Dermis blood vessel endothelial cell (primary cell): ENCODE results near the gene LARP1. TPM values are rescaled to one million over a fixed set of nuclear protein-coding genes. Genes with fewer than 3 reads are reported as not detected.
A peak's percentile ranks its signal among the peaks of the same experiment; 100 is the strongest.
"Not testable (repeated sequence)": the region's sequence is repeated elsewhere in the genome, so short reads cannot be mapped to it uniquely, and the experiment has no call there.

Experiments used
- DNase-seq: peaks from one replicate; pipeline ENCODE4 v3.0.0; 2010
- total RNA-seq: library from RNA; depleted of rRNA; stranded (reverse); fragments of >200 nt; gene quantifications from 2 replicates; pipeline ENCODE4 v1.2.3, GENCODE V29; 2014

LARP1 gene
- total RNA-seq: 43.7 and 82.4 TPM in 2 replicates

DNA sequence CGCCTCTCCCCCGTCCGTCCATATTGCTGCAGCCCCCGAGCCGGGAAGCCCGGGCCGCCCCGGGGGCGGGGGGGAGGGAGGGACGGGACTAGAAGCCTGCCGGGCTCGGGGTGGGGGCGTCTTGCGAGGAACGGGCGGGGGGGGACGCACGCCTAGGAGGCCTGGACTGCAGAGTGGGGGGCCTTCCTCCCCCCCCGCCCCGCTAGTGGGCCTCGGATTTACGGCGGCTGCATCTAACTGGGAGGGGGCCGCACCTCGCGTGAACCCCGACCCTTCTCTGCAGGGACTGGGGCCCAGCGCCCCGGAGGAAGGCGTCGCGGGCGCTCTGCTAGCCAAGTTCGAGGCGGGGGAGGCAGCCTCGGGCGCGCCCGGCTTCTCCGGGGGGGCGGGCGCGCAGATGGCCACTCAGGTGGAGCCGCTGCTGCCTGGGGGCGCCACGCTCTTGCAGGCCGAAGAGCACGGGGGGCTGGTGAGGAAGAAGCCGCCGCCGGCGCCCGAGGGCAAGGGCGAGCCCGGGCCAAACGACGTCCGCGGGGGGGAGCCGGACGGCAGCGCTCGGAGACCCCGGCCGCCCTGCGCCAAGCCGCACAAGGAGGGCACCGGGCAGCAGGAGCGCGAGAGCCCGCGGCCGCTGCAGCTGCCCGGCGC, at the start of gene LARP1:
TSS of gene LARP1 (plus strand) at position 17 of the 648 bp plus-strand sequence. CDS start at position 398, 381 bp downstream.
- peak; percentile 58 for DNase-seq

DNA sequence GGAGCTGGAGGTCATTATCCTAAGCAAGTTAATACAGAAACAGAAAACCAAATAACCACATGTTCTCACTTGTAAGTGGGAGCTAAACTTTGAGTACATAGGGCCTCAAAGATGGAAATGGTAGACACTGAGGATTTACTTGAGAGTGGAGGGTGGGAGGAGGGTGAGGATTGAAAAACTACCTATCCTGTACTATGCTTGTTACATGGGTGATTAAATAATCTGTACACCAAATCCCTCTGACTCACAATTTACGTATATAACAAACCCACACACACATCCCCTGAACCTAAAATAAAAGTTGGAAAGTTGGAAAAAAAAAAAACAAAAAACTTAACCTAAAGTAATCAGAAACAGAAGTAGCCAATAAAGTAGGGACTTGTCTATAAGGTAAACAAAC, 48.8 kb upstream of the LARP1 start:
- DNase-seq: no peak

DNA sequence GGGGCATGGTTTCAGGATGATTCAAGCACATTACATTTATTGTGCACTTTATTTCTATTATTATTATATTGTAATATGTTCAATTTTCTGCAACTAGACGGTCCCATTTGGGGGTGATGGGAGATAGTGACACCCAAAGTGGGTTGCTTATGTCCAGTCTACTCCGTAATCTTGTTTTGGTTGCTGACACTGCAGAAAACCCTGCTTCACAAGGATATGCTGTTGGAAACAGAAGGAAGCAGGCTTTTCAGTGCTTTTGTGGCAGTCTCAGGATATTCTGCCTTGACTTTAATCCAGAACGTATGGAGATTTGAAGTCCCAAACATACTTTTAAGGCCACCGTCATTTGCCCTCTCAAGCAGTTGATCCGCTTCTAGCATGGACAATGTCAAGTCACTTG, 47.5 kb upstream of the LARP1 start:
- no peak for DNase-seq

DNA sequence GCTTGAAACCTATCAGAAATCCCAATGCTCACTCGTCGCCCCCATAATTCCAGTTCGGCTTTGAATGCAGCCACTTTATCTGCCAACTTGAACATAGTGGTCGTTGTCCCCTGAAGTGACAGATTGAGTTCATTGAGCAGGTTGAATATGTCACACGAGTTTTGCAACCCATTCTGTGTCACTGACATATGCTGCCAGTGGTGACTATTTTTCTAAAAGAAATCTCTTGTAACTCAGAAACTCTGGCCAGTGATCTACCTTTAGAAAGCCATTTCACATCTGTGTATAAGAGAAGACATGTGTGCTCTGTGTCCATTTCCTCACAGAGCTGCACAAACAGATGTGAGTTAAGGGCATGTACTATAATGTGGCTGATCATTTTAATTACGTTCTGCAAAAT, 47.0 kb upstream of the LARP1 start:
- no peak for DNase-seq

DNA sequence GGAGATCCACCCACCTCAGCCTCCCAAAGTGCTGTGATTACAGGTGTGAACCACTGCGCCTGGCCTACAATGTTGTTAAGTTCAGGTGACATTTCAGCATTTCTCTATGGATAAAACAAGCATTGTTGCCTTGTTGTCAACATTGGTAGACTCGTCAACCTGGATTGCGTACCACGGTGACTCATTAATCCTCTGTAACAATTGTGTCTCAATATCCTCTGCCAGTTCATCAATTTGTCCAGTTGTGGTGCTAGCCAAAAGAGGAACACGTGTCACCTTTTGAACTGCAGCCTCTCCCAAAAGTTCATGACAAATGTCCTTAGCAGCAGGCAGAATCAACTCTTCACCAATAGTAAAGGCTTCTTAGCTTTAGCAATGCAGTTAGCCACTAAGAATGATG, 46.3 kb upstream of the LARP1 start:
- no peak for DNase-seq

DNA sequence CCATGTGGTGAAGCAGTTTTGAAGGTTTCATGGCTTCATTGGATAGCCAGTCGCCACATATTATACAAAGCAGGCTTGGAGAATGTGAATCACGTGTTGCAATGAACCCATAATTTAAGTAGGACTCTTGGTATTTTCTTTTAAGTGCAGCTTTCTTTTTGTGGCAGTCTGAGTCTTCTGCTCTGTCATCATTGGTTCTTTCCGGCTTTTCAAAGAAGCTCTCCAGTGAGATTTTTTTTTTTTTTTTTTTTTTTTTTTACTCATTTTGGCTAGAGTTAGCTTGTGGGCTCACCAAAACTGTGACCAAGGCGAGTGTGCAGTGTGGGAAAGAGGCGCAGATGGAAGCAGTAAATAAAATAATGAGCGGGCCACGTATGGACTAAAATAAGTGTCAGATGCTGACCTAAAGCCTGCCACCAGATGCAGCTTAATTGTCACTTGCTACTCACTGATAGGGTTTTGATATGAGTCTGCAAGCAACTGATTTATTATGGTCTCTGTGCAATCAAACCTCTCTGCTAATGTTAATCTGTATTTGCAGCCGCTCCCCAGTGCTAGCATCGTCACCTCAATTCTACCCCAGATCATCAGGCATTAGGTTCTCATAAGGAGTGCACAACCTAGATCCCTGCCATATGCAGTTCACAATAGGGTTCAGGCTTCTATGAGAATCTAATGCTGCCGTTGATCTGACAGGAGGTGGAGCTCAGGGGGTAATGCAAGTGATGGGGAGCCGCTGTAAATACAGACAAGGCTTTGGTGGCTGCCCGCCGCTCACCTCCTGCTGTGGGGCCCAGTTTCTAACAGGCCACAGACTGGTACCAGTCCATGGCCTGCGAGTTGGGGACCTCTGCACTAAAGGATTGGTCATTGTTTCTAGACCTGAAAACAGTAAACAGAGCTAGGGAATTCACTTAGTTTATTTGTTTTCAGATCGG, 45.5 kb upstream of the LARP1 start:
- DNase-seq: no peak

DNA sequence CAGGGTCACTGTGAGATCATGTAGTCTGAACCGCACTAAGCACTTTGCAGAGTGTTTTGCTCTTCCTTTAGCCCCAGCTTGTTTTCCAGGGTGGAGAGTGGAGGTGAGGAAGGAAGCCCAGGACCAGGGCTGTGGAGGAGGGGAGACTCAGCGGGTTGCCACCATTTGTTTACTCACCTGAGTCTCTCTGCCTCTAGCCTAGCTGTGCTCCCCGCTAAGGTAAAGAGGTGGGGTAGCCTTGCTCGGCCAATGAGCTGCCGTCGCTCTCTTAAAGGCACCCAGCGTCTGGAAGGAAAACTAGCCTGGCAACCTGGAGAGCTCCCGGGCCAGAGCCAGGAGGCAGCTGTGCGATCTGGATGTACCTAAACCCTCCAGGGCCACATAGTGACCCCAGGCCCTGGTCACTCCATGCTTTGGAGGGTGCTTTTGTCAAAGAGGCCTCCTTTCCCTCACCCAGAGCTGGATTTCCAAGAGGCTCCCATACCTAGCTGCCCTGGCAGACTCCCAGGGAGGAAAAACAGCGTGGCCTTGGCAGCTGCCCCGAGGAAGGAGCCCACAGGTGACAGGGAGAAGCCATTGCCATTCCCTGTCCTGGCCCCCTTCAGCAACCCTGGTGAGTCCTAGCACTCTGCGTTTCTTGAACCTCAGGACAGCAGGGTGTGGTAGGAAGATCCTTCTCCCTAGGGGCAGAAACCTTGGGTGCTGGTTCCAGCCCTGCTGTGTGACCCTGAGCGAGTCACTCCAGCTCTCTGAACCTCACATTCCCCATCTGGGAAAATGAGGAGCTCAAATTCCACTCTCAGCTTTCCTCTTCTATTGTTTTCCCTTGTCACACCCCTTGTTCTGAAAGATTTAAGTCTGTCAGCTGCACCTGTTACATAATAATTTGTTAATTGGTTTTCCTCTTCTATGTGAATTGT, 42.4 kb upstream of the LARP1 start:
- DNase-seq: peak; percentile 45

DNA sequence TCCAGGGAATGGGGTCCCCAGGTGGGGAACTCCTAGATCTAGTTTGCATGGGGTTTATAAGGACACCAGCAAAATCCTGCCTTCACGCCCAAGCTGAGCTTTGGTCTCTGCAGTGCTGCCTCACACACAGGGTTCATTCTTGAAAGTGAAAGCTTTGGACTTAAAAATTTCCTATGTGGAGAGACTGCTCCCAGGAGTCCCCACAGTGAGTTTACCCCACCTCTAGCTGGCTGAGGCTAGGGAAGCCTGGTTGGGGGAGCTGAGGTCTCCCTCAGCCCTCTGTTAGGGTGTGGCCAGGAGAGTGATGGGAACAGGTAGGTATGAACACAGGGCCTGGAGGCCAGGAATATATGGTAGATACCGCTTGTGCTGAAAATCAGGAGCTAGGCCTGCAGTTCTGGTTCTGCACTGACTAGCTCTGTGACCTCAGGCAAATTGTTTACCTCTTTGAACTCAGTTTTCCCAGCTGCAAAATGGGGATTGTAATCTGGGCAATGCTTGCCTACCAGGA, 41.5 kb upstream of the LARP1 start:
- peak; percentile 20 for DNase-seq

DNA sequence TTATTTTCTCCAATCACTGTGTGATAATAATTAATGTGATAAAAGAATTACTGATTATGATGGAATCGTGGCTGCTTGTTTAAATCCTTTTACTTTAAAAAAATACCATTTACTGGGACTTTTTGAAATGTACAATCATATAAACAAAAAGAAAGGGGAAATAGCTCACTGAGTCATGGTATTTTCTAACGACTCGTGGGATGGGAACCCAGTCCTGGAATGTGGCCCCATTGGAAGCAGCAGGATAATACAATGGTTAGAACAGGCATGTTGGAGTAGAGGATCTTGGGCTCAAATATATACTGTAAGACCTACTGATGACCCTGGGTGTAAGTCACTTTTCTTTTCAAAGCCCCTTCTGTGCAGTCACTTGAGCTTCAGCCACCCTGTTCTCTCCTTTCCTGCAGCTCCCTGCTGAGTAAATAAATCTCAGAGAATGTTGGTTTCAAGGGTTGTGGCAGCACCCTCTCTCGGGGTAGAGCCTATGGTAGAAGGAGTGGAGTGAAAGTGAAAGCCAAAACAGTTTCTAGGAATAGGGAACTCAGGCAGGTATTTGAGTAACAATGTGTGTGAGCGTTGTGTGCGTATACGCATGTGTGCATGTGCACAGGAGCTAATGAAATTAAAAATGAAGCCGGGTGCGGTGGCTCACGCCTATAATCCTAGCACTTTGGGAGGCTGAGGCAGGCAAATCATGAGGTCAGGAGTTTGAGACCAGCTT, 40.8 kb upstream of the LARP1 start:
- peak; percentile 69 for DNase-seq

DNA sequence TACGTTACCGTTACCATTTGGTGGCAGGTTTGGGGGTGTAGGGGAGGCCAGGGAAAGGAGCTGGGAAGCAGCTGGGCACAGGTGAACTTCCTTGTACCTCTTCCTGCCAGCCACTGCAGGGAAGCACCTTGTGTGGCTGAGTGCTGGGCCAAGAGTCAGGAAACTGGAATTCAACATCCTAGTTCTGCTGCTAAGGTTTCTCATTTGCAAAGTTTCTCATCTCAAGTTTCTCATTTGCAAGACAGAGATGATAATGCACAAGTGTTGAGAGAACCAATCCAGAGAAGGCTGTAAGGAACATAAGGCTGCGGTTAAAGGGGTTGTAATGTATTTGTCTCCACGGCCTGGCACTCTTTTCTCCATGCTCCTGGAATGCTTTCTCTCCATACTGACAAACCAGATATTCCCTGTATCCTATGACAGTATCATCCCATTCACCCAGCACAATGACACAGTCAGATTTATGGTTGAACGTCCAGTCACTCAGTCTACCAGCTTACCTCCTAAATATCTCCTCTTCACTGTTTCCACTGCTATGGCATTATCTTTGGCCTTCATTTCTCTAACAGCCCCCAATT, 33.6 kb upstream of the LARP1 start:
- DNase-seq: no peak

DNA sequence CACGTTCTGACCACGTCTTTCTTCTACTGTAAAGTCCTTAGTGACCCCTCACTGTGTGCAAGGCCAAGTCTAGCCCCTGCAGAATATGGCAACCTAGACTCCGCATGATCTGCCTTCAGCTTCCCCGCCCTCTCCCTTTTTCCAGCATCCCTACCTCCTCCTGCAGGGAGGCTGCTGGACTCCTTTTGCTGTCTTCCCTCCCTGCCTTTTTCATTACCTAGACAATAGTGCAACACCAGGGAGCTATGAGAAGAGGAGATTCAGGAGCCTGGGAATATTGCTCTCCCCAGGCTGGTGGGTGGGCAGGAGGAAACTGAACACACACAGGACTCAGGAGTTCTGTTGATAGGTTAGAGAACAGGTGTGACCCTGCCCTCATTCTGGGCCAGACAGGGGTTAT, 33.1 kb upstream of the LARP1 start:
- DNase-seq: no peak

DNA sequence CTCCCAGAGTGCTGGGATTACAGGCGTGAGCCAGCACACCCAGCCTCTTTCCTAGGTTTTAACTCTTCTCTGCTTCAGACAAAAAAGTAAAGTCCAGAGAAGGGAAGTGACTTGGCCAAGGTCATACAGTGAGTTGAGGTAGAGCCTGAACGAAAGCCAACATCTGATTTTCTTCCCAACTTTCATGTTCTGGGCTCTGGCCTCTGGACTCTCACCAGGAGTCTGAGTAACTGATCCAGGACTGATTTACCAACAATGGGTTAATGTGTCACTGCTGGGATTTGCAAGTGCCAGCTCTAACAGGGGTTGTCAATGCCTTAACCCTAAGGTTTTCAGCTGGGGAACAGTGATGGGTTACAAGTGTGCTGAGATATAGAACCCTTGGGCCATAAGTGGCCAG, 32.2 kb upstream of the LARP1 start:
- no peak for DNase-seq

DNA sequence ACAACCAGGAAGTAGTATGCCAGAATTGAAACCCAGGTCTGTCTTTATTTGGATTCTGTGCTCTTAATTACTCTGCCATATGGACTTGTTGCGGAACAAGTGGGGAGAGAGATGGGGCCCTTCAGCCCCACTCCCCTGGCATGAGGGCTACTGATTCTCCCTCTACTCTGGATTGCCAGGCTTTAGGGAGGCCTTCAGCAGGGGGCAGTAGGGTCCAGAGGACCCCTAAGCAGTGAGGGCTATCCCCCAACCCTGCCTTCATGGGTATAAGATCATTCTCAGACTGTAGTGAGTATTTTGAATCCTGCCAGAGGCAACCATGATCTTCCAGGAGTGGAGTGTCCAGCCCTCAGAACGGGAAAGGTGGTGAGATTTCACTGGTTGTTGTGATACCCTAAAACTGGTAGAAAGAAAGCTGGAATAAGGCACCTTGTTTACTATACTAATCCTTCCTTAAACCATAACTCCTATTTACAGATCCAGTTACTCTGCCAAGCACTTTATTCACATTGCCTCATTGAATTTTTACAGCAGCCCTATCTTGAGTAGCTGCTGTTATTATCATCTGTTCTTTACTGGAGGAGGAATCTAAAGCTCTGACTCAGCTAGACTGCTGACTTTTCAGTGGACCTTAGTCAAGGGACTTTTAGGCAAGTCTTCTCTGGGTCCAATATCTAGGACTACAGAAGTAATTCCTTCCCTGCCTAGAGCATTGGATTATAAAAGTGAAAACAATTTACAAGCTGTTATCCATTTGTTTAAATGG, 31.3 kb upstream of the LARP1 start:
- DNase-seq: no peak

DNA sequence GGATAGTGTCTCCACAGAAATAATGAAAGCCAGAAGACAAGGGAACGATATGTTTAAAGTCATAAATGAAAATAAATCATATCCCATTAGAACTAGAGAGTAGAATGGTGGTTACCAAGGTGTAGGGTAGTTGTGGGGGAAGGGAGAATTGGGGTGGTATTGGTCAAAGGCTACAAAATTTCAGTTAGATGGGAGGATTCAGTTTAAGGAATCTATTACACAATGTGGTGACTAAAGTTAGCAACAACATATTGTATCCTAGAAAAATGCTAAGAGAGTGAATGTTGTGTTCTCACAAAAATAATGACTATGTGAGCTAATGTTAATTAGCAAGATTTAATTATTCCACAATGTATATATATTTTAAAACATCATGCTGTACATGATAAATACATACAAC, 27.8 kb upstream of the LARP1 start:
- no peak for DNase-seq

DNA sequence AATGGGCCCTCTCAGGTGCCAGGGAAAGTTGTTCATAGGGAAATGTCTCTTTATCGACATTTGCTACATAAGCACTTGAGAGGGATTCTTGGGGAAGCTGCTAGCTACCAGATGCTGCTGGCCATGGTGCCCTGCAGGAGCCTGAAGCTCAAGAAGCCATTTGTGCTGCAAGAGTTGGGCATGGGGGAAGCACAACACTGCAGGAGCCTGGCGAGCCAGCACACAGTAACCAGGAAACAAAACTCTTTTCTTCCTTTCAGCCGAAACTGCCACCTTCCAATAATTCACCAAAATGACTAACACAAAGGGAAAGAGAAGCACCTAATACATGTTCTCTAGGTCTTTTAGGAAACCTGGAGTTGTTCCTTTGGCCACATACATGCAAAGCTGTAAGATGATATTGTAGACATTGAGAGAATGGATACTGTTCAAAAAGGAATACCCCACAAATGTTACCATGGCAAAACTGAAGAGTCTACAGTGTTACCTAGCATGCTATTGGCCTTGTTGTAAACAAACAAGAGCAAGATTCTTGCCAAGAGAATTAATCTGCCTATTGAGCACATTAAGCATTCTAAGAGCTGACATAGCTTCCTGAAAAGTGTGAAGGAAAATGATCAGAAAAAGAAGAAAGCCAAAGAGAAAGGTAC, 26.1 kb upstream of the LARP1 start:
- no peak for DNase-seq

DNA sequence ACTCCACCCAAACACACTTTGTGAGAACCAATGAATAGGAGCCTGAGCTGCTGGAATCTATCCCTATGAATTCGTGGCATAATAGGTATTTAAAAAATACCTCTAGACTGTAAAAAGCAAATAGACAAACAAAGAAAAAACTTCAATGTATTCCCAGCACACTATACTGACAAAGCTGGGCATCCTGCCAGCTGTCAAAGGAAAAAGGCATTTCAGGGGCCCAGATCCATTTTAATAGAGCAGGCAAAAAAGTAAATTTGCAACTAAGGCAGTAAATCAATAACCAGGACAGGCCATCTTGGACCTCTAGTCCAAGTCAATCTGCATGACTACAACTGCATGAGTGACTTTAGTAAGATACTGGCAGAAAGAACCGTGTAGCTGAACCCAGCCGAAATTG, 25.6 kb upstream of the LARP1 start:
- DNase-seq: peak; percentile 22

DNA sequence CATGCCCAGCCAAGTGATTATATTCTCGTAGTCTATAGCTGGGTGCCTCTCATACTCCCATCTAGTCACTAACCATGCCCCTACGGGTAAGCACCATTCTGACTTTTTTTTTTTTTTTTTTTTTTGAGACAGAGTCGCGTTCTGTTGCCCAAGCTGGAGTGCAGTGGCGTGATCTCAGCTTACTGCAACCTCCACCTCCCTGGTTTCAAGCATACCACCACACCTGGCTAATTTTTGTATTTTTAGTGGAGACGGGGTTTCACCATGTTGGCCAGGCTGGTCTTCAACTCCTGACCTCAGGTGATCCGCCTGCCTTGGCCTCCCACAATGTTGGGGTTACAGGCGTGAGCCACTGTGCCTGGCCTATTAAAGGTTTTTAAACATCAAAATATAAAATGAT, 24.4 kb upstream of the LARP1 start:
- not testable (repeated sequence) for DNase-seq

DNA sequence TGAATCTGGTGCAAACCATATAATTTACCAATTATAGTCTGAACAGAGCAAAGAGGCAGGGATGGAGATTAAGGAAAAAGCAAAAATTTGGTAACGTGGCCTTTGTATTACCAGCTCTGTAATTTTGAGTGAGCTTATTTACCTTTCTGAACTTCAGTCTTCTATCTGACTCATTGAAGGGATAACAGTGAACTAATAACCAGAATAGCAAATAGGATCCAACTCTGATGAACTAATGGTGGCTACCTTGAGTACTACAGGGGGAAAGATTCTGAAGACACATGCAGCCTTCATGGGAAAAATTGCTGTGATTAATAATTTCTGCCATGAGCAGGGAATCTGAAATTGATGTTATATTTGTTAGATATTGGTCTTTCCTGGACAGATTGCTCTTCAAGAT, 23.0 kb upstream of the LARP1 start:
- DNase-seq: no peak

DNA sequence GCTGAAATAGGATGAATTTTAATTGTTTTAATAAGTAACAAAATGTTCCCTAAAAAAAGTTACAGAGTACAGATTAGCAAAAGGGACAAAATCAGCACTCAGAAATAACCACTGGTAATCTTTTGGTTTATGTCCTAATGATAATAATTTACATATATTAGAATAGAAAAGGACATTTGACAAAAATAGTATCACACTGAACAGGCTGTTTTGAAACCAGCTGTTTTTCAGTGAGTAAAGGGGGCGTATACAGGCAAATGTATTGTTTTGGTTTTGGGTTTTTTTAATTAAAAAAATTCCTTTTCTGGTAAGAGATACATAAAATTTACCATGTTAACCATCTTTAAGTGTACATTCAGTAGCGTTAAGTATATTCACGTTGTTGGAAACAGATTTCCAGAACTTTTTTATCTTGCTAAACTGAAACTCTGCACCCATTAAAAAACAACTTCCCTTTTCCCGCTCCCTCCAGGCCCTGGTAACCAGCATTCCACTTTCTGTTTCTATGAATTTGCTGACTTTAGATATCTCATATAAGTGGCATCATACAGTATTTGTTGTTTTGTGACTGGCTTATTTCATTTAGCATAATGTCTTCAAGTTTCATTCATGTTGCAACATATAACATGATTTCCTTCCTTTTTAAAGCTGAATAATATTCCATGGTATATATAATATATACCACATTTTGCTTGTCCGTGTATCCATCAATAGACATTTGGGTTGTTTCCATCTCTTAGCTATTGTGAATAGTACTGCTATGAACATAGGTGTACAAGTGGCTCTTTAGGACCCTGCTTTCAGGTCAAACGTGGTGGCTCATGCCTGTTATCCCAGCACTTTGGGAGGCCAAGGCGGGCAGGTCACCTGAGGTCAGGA, 20.6 kb upstream of the LARP1 start:
- no peak for DNase-seq
